HT-29 (cell line): Measurements from ENCODE around the gene EIF4G1. TPM values are rescaled to one million over a fixed set of nuclear protein-coding genes. Genes with fewer than 3 reads are reported as not detected.
"Not testable (repeated sequence)": the region's sequence is repeated elsewhere in the genome, so short reads cannot be mapped to it uniquely, and the experiment has no call there.

Experiments
- DNase-seq: peaks from one replicate; pipeline ENCODE4 v3.0.0-alpha.2; 2015; ENCODE audit warnings: low spot score
- total RNA-seq: library from RNA; depleted of rRNA; stranded (reverse); fragments of >200 nt; shearing (Covaris generic); gene quantifications from 2 replicates; pipeline ENCODE4 v1.2.3, GENCODE V29; 2014; rRNA removed

The EIF4G1 gene
- 494 and 497 TPM in 2 replicates for total RNA-seq

- peak; percentile 90 for DNase-seq
Observed at GRCh38 chr3:184314363-184314699, at the start of gene EIF4G1. Gene EIF4G1 (plus strand): TSS chr3:184314606. CDS start chr3:184315797, 1,191 bp downstream.

- not testable (repeated sequence) for DNase-seq
Observed at GRCh38 chr3:184267249-184267648, 47.2 kb upstream of the EIF4G1 start.

DNA sequence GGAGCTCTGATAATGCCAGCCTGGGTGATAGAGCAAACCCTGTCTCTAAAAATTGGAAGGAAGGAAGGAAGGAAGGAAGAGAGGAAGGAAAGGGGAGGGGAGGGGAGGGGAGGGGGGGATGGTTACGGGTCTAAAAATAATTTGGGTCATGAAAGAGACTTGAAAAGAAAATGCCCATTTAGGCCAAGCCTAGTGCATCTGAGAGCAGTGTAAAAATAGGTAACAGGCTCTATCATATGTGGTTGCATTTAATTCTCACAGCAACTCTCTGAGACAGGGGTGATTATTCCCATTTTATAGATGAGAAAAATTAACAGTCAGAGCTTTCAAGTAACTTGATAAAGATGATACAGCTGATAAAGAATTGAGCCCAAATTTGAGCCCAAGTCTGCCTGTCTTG is 42.1 kb upstream of the EIF4G1 start:
- DNase-seq, result no peak

- DNase-seq, result no peak
Observed at GRCh38 chr3:184275381-184275701, 39.1 kb upstream of the EIF4G1 start.

- DNase-seq, result no peak
Observed at GRCh38 chr3:184275961-184276910, 38.2 kb upstream of the EIF4G1 start, which contains the start of gene ECE2. Gene ECE2 (plus strand): TSS chr3:184276022. CDS start chr3:184276154, 132 bp downstream.

DNA sequence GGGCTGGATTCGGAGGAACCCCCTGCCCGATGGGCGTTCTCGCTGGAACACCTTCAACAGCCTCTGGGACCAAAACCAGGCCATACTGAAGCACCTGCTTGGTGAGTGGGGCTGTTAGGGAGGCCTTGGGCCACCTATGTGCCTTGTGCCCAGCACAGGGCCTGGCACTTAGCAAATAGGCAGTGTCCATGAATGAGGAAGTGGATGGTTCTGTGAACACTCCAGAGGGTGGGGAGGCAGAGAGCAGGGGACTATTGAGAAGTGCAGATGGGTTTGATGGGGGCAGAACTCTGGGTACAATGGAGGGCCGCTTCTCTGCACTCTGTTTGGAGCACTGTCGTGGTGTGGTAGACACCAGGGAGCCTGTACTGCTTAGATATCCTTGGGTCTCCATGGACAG is 37.0 kb upstream of the EIF4G1 start:
- DNase-seq, result no peak

- no peak for DNase-seq
Observed at GRCh38 chr3:184282941-184283340, 31.5 kb upstream of the EIF4G1 start.

DNA sequence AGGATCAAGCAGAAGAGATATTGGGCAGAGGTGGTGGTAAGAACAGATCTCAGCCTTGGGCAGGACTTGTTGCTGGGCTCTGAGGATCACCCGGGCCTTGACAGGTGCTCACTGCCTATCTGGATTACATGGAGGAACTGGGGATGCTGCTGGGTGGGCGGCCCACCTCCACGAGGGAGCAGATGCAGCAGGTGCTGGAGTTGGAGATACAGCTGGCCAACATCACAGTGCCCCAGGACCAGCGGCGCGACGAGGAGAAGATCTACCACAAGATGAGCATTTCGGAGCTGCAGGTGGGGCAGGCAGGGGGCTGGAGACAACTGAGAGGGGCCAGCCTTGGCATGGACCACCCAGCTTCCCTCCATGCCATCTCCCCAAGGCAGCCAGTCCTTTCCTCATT is 30.7 kb upstream of the EIF4G1 start:
- DNase-seq, result no peak

DNA sequence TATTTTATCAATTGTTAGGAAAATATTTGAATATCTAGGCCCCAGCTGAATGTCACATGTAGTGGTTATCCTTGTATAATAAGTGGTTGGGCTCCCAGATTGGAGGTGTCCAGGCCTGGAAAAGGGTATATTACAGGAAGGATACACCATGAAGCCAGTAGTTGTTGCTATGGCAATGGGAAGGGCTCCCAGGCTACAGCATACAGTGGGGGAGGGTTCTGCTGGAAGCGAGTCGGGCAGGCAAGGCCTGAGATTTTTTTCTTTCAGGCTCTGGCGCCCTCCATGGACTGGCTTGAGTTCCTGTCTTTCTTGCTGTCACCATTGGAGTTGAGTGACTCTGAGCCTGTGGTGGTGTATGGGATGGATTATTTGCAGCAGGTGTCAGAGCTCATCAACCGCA is 29.7 kb upstream of the EIF4G1 start:
- DNase-seq, result peak; percentile 72

DNA sequence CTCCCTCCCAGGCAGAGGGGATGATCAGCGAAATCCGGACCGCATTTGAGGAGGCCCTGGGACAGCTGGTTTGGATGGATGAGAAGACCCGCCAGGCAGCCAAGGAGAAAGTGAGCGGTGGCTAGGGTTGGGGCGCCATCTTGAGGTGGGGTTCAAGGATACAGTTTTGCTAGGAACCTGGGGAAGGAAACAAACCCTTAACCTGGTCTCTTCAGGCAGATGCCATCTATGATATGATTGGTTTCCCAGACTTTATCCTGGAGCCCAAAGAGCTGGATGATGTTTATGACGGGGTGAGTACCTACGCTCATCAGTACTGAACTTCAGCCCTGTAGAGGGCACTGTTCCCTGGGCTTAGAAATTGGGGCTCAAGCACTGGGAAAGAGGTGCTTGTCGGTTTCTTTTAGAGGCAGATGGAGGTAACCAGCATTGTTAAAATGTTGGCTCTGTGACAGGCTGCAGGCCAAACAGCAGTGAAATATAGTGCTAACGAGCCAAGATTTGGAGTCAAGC is 24.9 kb upstream of the EIF4G1 start:
- peak; percentile 78 for DNase-seq

DNA sequence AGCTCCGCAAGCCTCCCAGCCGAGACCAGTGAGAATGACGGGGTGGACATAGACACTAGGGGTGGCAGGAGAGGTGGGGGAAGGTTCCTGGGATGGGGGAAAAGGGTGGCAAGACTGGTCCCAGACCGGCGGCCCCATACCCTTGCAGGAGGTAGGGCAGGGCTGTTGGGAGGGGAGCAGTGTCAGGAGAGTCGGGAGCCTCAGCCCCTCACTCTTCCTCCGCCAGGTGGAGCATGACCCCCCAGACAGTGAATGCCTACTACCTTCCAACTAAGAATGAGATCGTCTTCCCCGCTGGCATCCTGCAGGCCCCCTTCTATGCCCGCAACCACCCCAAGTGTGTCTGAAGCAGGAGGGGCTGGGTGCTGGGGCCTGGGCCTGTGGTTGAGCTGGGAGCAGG is 24.1 kb upstream of the EIF4G1 start:
- no peak for DNase-seq

DNA sequence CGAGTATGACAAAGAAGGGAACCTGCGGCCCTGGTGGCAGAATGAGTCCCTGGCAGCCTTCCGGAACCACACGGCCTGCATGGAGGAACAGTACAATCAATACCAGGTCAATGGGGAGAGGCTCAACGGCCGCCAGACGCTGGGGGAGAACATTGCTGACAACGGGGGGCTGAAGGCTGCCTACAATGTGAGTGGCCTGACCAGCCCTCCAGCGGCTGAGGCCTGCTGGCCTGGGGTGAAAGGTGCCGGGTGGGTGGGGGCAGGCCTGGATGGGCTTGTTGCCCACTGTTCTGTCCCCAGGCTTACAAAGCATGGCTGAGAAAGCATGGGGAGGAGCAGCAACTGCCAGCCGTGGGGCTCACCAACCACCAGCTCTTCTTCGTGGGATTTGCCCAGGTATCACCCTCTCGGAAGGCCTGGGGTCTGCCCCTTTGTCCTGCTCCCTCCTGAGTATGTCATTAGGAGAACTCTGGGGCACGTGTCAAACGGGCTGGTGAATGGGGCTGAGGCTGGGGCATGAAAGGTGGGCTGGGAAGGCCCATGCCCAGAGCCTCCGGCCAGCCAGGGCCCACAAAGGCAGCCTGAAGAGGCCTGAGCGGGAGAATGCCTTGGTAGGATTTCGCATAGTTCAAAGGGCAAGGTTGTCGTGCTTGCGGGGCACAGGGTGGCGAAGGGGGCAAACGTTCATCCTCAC is 23.2 kb upstream of the EIF4G1 start:
- no peak for DNase-seq

DNA sequence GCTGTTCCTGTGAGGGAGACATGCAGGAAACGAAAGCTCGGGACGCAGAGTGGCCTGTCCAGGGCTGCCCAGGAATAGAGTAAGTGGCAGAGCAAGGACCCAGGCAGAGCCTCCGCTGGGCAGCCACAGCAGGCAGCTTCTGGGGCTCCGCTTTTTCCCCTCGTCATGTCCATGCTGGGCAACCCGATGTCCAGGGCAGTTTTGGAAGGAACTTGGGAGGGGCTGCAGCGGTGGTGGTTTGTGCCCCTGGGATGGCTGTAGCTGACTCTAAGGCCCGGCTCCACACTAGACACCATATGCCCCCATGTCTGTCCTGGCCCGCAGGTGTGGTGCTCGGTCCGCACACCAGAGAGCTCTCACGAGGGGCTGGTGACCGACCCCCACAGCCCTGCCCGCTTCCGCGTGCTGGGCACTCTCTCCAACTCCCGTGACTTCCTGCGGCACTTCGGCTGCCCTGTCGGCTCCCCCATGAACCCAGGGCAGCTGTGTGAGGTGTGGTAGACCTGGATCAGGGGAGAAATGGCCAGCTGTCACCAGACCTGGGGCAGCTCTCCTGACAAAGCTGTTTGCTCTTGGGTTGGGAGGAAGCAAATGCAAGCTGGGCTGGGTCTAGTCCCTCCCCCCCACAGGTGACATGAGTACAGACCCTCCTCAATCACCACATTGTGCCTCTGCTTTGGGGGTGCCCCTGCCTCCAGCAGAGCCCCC is 22.5 kb upstream of the EIF4G1 start:
- DNase-seq, result no peak

GRCh38 chr3:184295771-184296170 is 18.6 kb upstream of the EIF4G1 start:
- DNase-seq, result no peak

DNA sequence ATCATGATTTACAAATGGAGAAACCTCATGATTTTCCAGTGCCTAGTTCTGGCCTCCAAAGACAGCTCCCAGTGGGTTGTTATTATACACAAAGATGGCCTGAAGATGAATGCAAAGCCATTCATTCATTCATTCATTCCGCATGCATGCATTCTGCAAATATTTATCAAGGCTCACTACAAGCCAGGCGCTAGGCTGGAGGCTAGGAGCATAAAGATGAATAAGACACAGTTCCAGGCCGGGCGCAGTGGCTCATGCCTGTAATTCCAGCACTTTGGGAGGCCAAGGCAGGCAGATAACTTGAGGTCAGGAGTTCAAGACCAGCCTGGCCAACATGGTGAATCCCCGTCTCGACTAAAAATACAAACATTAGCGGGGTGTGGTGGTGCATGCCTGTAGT is 17.8 kb upstream of the EIF4G1 start:
- no peak for DNase-seq

- peak; percentile 96 for DNase-seq
Observed at GRCh38 chr3:184298759-184299487, 15.5 kb upstream of the EIF4G1 start, which contains the start of gene PSMD2. Gene PSMD2 (plus strand): TSS chr3:184299241. CDS start chr3:184299267, 26 bp downstream.

GRCh38 chr3:184299488-184300377 is 14.7 kb upstream of the EIF4G1 start:
- DNase-seq, result peak; percentile 38

DNA sequence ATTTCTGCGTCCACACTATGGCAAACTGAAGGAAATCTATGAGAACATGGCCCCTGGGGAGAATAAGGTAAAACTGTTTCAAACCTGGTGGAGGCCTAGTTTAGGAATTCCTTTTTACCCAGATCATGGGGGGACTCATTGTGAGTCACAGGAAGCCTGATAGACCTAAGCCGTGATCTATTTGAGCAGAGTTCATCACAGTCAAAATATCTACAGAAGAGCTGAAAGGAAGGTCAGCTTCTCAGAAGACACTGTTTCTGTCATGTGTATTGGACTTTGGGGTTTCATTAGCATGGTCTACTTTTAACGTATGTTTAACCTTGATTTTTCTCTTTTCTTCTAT is 14.1 kb upstream of the EIF4G1 start:
- no peak for DNase-seq

DNA sequence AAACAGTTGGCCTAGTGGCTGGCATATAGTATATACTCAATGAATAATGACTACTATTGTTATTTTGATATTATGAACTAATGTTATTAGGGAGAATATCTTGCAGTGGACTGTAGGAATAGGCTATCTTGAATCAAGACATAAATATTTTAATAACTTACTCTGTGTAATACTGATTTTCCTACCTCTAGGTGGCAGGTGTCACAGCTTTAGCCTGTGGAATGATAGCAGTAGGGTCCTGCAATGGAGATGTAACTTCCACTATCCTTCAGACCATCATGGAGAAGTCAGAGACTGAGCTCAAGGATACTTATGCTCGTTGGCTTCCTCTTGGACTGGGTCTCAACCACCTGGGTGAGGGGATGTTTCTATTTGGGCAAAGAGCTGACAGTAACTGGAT is 8.8 kb upstream of the EIF4G1 start:
- DNase-seq, result peak; percentile 33

DNA sequence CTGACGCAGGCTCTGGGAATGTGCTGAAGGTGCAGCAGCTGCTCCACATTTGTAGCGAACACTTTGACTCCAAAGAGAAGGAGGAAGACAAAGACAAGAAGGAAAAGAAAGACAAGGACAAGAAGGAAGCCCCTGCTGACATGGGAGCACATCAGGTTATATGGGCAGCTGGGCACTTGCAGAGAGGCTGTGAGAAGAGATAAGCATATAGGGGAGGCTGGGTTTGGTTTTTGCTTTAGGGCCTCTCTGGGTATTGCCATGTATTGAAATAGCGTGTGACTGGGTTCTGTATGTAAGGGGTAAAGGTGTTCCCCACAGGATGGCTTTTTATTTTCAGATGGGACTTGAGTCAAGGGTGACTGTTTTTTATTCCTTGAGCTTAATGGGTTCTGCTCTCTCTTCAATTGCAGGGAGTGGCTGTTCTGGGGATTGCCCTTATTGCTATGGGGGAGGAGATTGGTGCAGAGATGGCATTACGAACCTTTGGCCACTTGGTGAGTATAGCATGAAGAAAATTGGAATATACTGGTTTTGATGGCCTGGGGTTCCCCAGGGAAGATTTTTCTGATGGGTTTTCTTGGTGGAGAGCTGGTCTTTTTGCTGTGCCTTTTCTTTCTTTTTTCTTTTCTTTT is 7.9 kb upstream of the EIF4G1 start:
- no peak for DNase-seq
